Activated CD8-positive, alpha-beta memory T cell treated with anti-CD3 and anti-CD28 coated beads for 1 hour (primary cell): ENCODE measurements around the gene HMGCS1.
"Not testable (repeated sequence)": the region's sequence is repeated elsewhere in the genome, so short reads cannot be mapped to it uniquely, and the experiment has no call there.

ENCODE experiments used
- DNase-seq, 2 donors: peaks; one replicate each; pipeline ENCODE4 v3.0.0-alpha.2; 2020; ENCODE audit warnings: low read depth in 1 of 2; ENCODE audit errors: extremely low read depth in 1 of 2

Gene HMGCS1

GRCh38 chr5:43279548-43280274 is 33.5 kb downstream of the HMGCS1 start:
- no peak for DNase-seq

GRCh38 chr5:43275391-43275790 is 37.8 kb downstream of the HMGCS1 start:
- DNase-seq: no peak

GRCh38 chr5:43274435-43275114 is 38.6 kb downstream of the HMGCS1 start:
- no peak for DNase-seq

- DNase-seq: no peak
Observed at GRCh38 chr5:43273552-43273951, 39.7 kb downstream of the HMGCS1 start.

- DNase-seq: no peak
Observed at GRCh38 chr5:43270645-43271044, 42.6 kb downstream of the HMGCS1 start.

- no peak for DNase-seq
Observed at GRCh38 chr5:43268188-43268820, 44.9 kb downstream of the HMGCS1 start.

- DNase-seq: not testable (repeated sequence)
Observed at GRCh38 chr5:43262269-43262668, 50.9 kb downstream of the HMGCS1 start.

GRCh38 chr5:43258116-43258515 is 55.1 kb downstream of the HMGCS1 start:
- no peak for DNase-seq

- DNase-seq: no peak
Observed at GRCh38 chr5:43256261-43256966, 56.8 kb downstream of the HMGCS1 start.

GRCh38 chr5:43255704-43256103 is 57.5 kb downstream of the HMGCS1 start:
- no peak for DNase-seq

GRCh38 chr5:43251754-43252153 is 61.5 kb downstream of the HMGCS1 start:
- no peak for DNase-seq

- no peak for DNase-seq
Observed at GRCh38 chr5:43245724-43246385, 67.4 kb downstream of the HMGCS1 start.

- no peak for DNase-seq
Observed at GRCh38 chr5:43244823-43245565, 68.2 kb downstream of the HMGCS1 start.

GRCh38 chr5:43243270-43243669 is 69.9 kb downstream of the HMGCS1 start:
- no peak for DNase-seq

- no peak for DNase-seq
Observed at GRCh38 chr5:43242196-43242595, 71.0 kb downstream of the HMGCS1 start.
